DMS53 treated with DMSO at 0.1 percent for 48 hours (cell line): ENCODE measurements around the gene CNOT1.
"Not testable (repeated sequence)": the region's sequence is repeated elsewhere in the genome, so short reads cannot be mapped to it uniquely, and the experiment has no call there.

Source experiments
- DNase-seq: peaks from one replicate; lab custom pipeline; 2025; ENCODE audit not compliant: unreplicated experiment; lab: John Stamatoyannopoulos, UW

Gene CNOT1

DNA sequence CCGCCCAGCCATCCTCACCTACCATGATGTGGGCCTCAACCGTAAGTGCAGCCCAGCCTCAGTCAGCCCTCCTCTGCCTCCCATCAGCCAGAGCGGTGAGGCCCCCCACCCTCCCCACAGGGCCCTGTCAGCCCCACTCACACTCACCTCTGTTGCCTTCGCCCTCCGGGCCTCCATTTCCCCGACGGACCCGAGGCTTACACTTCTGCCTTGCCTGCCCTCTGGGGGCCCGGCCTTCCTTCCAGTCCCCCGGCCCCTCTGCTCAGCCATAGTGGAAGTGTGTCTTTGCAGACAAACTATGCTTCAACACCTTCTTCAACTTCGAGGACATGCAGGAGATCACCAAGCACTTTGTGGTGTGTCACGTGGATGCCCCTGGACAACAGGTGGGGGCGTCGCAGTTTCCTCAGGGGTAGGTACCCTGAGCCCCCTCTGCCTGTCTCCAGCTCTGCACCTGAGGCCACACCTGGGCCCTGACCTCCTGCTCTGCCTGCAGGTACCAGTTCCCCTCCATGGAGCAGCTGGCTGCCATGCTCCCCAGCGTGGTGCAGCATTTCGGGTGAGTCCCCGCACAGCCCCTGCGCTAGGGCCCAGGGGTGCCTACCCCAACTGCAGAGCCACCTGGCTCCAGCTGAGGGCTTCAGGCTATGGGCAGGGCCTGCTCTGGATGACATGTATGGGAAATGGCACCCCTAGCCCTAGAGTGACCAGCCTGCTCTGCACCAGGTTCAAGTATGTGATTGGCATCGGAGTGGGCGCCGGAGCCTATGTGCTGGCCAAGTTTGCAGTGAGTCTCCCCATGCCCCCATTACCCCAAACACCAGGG, 125.5 kb downstream of the CNOT1 start:
- DNase-seq: no peak

DNA sequence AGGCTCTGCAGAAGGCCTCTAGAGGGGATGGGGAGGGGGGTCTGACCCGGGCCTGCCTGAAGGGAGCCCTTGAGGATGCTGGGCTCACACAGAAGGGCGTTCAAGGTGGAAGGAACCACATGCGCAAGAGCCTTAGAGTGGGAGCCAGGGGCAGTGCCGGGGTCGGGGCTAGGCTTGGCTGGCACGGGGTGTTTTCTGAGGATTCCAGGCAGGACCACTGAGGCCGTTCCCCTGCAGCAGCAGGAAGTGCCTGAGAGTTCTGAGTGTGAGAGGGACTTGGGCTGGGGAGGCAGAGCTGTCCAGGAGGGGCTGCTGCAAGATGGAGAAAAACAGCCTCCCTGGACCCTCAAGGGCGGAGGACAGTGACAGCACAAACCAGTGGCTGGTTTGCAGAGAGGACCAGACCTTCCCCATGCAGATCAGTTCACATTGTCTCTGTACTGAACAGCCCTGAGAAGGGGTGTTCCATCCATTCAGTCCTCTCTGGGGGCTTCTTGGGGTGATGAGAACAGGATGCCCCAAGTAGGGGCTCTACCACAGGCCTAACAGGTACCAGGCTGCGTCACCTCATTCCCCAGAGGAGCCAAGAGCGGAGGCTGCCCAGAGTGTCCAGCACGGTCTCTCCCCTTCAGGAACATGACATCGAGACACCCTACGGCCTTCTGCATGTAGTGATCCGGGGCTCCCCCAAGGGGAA, 126.3 kb downstream of the CNOT1 start:
- no peak for DNase-seq

DNA sequence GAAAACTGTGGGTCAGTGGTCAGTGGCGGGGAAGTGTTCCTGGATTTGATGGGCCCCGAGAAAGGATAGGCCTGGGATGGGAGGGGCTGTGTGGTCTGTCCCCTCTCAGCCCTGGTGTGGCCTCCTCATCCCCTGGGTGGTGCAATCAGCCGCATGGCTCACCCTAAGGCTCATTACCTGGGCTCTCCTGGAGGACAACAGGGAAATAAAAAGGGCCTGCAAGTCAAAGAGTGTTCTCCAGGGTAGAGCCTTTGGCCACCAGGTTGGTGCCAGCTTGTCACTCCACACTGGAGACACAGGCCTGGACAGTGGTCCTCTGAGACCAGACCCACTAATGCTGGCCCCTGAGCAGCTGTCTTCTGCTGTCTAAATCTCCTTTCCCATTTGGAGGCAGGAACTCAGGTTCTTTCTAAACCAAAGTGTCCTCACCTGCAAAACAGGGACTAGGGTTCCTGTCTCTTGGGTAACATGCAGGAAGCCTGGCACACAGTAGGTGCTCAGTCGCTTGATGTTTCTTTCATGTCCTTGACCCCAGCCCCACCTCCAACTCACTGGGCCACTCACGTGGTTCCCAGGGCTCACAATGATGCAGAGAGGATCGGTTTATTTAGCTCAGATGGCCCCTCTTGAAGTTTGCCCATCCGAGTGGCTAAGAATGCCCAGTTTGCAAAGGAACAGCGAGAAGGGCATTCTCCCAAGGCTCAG, 127.3 kb downstream of the CNOT1 start:
- no peak for DNase-seq

DNA sequence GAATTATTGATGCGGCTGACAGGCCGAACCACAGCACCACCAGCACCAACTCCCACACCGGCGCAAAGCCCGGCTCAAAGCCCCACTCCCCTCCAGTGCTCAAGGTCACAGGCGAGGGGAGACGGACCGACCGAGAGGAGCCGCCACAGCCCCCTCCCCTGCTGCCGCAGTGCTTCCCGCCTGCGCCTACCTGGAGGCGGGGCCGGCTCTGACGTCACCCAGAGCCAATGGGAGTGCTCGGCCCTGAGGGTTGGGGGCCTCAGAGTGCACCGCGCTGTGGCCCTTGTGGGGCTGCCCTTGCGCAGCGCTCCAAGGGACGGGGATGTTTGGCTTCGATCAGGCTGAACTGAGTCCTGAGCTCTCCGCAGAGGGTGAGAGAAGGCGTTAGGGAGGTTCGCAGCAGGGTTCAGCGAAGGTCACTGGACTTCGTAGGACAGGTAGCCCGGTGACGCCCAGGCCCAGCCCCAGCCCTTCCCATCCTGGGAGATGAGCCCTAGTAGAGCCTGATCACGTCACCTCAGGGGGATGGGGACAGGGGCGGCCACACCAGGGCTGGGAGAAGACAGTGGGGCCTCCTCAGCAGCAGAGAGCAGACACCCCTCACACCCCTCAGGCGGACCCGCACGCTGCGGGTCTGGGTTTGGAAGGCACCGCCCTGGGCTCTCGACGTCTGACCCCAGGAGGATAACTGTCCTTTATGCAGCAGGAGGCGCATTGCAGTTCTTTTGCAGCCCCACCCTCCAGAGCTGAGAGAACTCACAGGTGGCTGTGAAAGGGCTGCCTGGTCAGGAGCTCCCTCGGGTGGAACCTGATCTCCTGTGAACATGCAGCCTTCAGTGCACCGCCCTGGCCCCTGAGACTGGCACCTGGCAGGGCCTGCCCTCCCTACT, 128.1 kb downstream of the CNOT1 start:
- DNase-seq: peak; percentile 6

DNA sequence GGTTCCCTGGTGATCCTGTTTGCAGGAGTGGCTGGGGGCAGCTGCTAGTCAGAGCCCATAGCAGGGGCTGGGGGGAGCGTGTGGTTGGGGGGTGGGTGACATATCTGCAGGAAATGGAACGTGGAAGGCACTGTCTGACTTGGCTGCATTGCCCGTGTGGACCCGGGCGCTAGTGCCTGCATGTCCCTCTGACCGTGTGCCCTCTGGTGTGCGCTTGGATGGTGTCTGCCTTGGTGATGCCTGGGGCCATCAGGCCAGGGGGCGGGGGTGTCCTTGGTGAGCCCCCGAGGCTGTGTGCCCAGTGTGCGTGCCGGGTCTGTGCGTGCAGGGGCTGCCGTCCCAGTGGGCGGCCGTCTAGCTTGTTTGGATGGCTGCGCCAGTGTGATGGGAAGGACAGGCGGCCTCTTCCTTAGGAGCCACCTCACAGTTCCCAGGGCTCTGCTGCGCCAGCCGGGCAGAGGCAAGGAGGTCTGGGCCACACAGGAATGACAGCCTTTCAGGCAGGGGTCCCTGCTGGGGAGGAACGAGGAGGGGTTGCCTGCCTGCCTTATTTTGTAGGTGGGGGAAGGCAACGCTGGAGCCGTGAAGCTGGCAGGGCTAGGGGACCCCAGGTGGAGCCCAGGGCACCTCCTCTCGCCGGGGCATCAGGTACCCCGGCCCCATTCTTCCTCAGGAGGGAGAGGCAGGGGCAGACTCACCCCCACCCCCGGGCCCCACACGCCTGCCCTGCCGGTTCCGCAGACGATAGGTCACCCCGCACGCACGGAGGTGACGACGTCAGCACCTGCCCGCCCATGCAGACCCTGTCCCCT, 129.0 kb downstream of the CNOT1 start:
- DNase-seq: no peak

DNA sequence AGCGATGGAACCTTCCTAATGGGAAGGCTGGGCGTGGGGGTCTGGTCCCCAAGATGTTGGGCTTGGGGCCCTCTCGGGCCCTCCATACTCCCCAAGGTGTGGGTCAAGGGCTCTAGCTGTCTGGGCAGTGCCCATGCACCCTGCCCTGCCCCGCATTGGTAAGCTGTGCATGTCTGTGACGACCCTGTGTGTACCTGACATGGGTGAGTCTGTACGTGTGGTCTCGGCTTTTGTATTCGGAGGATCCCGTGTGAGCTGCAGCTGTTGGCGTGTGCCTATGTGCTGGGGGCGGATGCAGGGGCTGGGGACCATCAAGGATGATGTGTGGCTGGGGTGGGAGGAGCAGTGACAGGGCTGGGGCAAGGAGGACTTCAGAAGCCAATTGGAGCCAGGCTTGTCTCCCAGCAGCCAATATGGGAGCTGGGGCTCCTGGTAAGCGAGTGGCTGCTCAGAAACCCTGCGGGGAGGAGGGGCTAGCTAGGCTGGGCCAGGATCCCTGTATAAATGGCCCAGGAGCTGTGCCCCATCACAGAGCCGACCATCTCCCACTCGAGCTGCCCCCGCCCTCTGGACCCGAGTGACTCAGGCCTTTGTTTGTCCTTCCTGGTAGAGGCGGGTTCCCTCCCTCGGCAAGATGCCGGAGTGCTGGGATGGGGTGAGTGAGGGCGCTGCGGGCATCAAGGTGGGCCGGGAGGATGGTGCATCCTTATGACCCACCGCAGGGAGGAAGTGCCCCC, 129.8 kb downstream of the CNOT1 start, which contains the start of gene NDRG4:
NDRG4 (plus strand) TSS at position 529 of the 737 bp plus-strand sequence; CDS start at position 635, 106 bp downstream.
- DNase-seq: peak; percentile 88

DNA sequence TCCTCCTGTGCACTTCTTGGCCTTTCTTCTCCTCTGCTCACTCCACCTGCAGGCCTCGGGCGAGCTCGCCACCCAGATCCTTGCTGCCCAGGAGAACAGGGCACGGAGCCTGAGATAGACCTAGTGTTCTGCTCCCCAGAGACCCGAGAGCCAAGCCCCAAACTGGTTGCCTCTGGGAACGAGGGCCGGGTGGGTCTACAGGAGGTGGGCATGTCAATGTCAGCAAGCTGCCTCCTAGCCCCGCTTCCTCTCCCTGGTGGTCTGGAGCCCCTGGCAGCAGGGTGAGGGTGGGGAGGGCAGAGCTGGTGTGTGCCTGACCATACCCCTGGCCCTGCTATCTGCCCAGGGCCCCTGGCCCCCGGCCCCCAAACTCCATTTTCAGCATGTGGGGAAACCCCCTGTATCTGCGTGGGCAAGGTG, 130.5 kb downstream of the CNOT1 start:
- DNase-seq: no peak

DNA sequence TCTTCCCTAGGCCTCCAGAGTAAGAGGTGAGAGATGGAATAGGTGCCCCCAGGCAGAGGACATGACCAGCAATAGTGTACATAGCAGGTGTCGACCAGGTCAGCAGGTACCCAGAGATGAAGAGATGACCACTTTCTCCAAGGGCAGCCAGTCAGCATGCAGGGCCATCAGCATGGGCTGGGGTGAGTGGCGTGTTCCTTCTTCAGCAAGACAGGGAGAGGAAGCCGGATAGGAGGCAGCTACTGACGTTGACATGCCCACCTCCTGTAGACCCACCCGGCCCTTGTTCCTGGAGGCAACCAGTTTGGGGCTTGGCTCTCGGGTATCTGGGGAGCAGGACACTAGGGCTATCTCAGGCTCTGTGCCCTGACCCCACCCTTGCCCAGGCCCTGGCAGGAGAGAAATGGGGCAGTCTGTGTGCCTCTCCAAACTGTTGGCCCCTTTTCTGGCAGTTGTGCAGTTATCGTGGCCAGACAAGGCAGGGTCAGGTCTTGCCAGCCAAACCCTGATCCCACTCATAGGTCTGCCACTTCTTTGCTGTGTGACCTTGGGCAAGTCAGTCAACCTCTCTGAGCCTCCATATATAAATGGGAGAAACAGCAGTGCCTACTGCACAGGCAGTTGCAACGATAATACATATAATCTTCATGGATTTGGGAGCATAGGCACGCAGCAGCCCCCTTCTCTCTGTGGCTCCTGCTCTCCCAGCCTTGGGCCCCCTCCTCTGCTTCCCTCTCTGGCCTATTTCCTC, 131.1 kb downstream of the CNOT1 start:
- no peak for DNase-seq

DNA sequence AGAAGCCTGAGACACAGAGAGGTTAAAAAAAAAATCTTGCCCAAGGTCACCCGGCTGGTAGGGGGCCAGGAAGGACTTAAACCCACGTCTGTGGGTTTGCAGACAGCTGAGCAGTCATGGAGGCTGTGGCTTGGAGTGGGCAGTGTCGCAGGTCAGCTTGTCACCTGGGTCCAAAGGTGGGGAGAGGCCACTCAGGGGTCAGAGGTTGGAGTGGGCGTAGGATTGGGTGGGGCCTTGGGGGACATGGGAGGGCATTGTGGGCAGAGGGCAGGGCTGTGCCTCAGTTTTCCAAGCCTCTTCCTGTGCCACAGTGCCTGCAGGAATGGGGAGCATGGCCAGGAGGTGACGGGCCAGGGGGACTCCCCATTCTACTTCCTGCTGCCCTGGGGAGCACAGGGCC, 131.7 kb downstream of the CNOT1 start:
- no peak for DNase-seq

DNA sequence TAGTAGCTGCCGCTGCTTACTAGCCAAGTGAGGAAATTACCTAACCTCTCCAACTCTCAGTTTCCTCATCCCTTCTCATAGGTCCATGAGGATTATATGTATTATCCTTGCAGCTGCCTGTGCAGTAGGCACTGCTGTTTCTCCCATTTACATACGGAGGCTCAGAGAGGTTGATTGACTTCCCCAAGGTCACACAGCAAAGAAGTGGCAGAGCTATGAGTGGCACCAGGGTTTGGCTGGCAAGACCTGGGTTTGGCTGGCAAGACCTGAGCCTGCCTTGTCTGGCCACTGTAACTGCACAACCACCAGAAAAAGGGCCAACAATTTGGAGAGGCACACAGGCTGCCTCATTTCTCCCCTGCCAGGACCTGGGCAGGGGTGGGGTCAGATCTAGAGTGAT, 132.2 kb downstream of the CNOT1 start:
- DNase-seq: no peak

DNA sequence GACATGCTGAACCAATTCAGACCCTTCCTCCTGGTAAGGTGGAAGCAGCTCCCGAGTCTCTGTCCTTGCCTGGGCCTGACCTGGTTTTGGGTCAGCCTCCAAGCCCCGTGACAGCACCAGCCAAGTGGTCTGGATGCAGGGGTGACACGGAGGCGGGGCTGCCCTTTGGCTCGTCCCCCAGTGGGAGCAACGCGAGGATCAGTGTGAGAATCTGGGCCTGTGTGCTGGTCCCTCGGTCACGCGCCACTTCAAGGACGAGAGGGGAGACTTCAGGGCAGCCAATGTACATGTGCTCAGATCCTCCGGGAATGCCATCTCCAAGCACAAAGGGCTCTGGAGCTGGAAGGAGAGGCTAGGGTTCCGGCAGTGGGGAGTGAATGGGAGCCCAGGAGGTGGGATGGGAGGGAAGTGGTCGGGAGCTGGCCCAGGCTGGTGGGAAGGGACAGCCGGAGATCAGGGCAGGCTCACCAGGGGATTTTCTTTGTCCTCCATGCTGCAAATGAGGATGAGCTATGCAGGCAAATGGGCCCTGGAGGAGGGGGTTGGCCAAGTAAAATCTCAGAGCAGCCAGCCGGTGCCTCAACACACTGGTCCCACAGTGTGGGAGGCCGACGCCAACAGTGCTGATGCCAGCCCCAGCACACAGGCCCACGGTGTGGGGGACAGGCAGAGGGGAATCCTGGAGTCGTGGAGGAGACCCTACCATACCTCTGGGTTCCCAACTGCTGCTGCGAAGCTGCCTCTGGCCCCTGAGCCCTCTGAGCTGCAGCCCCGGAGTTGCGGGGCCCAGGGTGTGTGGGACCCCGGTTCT, 133.9 kb downstream of the CNOT1 start:
- no peak for DNase-seq

DNA sequence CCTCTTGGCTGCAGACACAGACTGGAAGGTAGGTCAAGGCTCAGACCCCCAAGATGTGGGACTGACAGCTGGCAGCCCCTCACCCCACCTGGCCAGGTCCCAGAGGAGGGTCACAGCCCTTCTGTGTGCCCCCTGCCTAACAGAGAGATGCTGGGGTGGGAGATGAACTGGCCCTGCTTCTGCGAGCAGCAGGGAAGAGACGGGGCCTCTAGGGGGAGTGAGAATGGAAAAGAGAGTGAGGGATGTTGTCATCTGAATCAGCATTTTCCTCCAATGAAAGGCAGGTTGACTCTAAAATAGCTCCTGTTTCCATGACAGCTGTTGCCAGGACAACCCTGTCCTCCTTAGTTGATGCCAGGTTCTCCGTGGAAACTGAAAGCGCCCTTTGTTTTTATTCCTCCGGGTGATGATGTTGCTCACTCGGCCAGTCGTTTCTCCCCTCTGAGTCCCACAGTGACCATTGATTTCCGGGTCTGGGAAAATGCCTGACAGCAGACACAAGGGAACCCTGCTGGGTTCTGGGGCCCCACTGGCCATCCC, 134.6 kb downstream of the CNOT1 start:
- peak; percentile 76 for DNase-seq

DNA sequence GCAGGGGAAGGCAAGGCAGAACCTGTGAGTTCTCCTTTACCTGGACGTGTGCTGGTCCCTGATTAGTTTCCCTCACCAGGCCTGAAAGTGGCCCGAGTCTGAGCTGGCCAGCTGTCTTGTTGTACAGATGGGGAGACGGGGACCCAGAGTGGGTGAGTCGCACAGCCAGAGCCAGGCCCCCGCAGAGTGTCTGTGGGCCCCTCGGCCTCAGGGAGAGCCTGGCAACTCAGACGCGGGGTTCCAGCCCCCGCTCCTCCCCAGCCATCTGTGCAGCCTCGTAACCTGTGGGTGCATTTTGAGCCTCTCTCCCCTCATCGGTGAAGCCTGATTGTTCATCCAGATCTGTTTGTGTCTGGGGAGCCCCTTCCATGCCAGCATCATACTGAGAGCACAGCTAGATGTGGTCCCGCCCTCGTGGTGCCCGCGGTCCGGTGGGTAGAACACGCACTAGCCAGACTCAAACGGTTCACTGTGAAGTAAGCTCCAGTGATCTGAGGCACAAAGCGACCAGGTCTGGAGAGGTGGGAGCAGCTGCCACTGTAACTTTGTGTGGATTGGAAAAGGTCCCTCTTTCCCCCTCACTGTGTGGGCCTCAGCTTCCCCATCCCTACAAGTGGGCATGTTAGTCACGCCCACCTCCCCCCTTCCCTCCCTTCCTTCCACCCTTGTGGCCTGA, 135.7 kb downstream of the CNOT1 start:
- no peak for DNase-seq

DNA sequence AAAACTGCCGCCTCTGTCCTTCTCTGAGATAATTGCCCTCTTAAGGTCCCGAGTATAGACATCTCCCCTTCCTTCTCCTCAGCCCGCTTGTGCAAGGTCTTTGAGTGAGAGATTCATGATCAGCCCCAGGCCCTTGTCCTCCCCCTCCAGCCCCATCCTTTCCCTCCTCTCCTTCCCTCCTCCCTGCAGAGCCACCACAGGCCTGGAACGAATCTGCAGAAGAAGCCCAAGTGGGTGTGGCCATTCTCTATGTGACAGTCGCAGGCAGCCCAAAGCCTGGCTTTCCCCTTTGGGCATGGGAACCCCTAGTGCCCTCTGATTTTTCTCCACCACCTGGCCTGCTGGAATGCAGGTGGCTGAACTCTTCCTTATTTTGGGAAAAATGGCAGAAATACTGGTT, 136.9 kb downstream of the CNOT1 start:
- DNase-seq: no peak

DNA sequence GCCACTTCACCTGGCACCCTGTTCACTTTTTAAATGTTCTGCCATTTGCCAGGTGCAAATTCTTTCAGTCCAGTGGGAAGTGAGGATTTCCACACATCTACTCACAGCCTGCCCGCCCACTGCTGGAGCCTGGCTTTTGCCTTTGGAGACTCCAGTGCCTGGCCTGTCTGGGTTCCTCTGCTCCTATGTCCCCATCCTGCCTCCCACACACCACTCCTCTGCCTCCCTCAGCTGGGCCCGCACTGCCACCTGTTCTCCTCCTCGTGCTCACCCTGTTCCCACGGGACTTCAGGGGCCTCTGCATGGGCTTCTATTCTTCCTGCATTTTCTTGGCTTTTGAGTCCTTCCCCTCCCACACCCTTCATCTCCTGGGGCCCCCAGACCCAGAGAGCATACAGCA, 137.6 kb downstream of the CNOT1 start:
- DNase-seq: no peak

DNA sequence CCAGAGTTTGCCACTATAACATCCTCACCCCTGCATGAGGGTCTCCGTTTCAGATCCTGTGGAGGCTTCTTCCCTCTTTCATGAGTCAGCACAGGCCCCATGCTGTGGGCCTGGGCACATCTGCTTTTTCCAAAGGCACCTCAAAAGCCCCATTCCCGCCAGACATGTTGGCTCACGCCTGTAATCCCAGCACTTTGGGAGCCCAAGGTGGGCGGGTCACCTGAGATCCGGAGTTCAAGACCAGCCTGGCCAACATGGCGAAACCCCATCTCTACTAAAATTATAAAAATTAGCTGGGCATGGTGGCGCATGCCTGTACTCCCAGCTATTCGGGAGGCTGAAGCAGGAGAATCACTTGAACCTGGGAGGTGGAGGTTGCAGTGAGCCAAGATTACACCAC, 139.1 kb downstream of the CNOT1 start:
- DNase-seq: not testable (repeated sequence)

DNA sequence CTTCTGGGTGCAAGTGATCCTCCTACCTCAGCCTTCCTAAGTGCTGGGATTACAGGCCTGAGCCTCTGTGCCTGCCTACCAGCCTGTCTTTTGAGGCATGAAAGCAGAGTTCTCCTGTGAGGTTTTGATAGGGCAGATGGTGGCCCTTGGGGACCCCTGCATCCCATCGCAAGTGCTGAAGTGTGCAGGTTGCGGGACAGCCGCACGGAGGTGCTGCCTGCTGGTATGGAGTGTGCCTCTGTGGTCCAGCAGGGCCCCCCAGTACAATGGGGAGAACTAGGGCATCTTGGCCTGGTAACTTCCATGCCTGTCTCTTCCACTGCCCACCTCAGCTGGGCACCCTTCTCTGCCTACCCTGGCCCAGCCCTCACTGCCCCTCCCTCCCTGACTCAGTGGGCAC, 139.6 kb downstream of the CNOT1 start:
- no peak for DNase-seq
